ENCODE results near the gene ADAT3. TPM values are rescaled to one million over a fixed set of nuclear protein-coding genes. Genes with fewer than 3 reads are reported as not detected.

The ADAT3 gene
- total RNA-seq, 2 donors from 2014 or later = 9.9 to 13.8 TPM

GRCh38 chr19:1953441-1954094, 48.4 kb downstream of the ADAT3 start:
- Mint-ChIP-seq H3K9me3 (no peaks in the 10 kb centered on the region), H3K27ac (no peak overlapping the region), H3K4me1 (peaks cover 4% of the 10 kb centered on the region), H3K4me3 (no peak overlapping the region), H3K27me3 (ENCODE audit: insufficient read depth) (no peaks in the 10 kb centered on the region), H3K36me3 (ENCODE audit: low read depth) (peaks cover 34% of the 10 kb centered on the region)
- H3K27me3 ChIP-seq (ENCODE audit: control insufficient read depth, insufficient read depth, low read length, poor library complexity, severe bottlenecking) = no peaks in the 10 kb centered on the region
- no peak overlapping the region for H3K27ac ChIP-seq (ENCODE audit: low read depth, low read length)
- no peak overlapping the region for H3K9ac ChIP-seq (ENCODE audit: extremely low read depth, low read length, poor library complexity, severe bottlenecking)
- no peaks in the 10 kb centered on the region for H3K4me1 ChIP-seq (ENCODE audit: control insufficient read depth, insufficient read depth, low read length)
- no peak for DNase-seq
- H3K9me3 ChIP-seq (ENCODE audit: control insufficient read depth, low read length) = no peaks in the 10 kb centered on the region
- peaks cover 12% of the 10 kb centered on the region for H3K36me3 ChIP-seq (ENCODE audit: control insufficient read depth, insufficient read depth, low read length)
- 96% methylated on average over 30 to 32 of the region's 32 CpGs for WGBS, 2 experiments (ENCODE audit: insufficient coverage in 1 of 2, insufficient read length in 1 of 2)
- no peak for TF ChIP-seq CTCF (conservative IDR thresholded peaks at IDR 0.05)
- H3K4me3 ChIP-seq (ENCODE audit: low read length) = no peak overlapping the region

- WGBS, 2 experiments (ENCODE audit: insufficient coverage in 1 of 2, insufficient read length in 1 of 2) = 95 to 96% methylated on average over 10 to 15 of the region's 15 CpGs
- Histone ChIP-seq H3K27ac (ENCODE audit: low read depth, low read length) (no peak overlapping the region), H3K4me1 (ENCODE audit: control insufficient read depth, insufficient read depth, low read length) (no peaks in the 10 kb centered on the region), H3K9me3 (ENCODE audit: control insufficient read depth, low read length) (no peaks in the 10 kb centered on the region), H3K36me3 (ENCODE audit: control insufficient read depth, insufficient read depth, low read length) (peaks cover 12% of the 10 kb centered on the region), H3K27me3 (ENCODE audit: control insufficient read depth, insufficient read depth, low read length, poor library complexity, severe bottlenecking) (no peaks in the 10 kb centered on the region), H3K4me3 (ENCODE audit: low read length) (no peak overlapping the region), H3K9ac (ENCODE audit: extremely low read depth, low read length, poor library complexity, severe bottlenecking) (no peak overlapping the region)
- Mint-ChIP-seq H3K27ac (no peak overlapping the region), H3K4me1 (peaks cover 4% of the 10 kb centered on the region), H3K9me3 (no peaks in the 10 kb centered on the region), H3K4me3 (no peak overlapping the region), H3K27me3 (ENCODE audit: insufficient read depth) (no peaks in the 10 kb centered on the region), H3K36me3 (ENCODE audit: low read depth) (peaks cover 24% of the 10 kb centered on the region)
- TF ChIP-seq CTCF (conservative IDR thresholded peaks at IDR 0.05) = no peak
- no peak for DNase-seq
Measured at GRCh38 chr19:1954532-1954933, 49.3 kb downstream of the ADAT3 start.

GRCh38 chr19:1955171-1956121, 50.2 kb downstream of the ADAT3 start:
- Histone ChIP-seq H3K27me3 (ENCODE audit: control insufficient read depth, insufficient read depth, low read length, poor library complexity, severe bottlenecking) (no peaks in the 10 kb centered on the region), H3K36me3 (ENCODE audit: control insufficient read depth, insufficient read depth, low read length) (peaks cover 14% of the 10 kb centered on the region), H3K9ac (ENCODE audit: extremely low read depth, low read length, poor library complexity, severe bottlenecking) (no peak overlapping the region), H3K4me3 (ENCODE audit: low read length) (no peak overlapping the region), H3K4me1 (ENCODE audit: control insufficient read depth, insufficient read depth, low read length) (no peaks in the 10 kb centered on the region), H3K9me3 (ENCODE audit: control insufficient read depth, low read length) (no peaks in the 10 kb centered on the region), H3K27ac (ENCODE audit: low read depth, low read length) (no peak overlapping the region)
- Mint-ChIP-seq H3K9me3 (no peaks in the 10 kb centered on the region), H3K4me3 (no peak overlapping the region), H3K27ac (no peak overlapping the region), H3K4me1 (peaks cover 4% of the 10 kb centered on the region), H3K27me3 (ENCODE audit: insufficient read depth) (no peaks in the 10 kb centered on the region), H3K36me3 (ENCODE audit: low read depth) (peaks cover 22% of the 10 kb centered on the region)
- WGBS, 2 experiments (ENCODE audit: insufficient coverage in 1 of 2, insufficient read length in 1 of 2) = 85 to 90% methylated on average over 27 to 51 of the region's 51 CpGs
- TF ChIP-seq CTCF (conservative IDR thresholded peaks at IDR 0.05) = no peak
- DNase-seq = no peak

Measured in endodermal cell (in vitro differentiated cells).